Subcutaneous abdominal adipose tissue (tissue), 5 donors: ENCODE results near the gene CRABP1.

Experiments
- H3K27ac ChIP-seq: one replicate; pipeline ENCODE4 v1.7.0; 2013; ENCODE audit warnings: low read depth, mild to moderate bottlenecking, inconsistent platforms, low read length, moderate library complexity
- H3K27me3 ChIP-seq, 5 donors: one replicate each; pipeline ENCODE4 v1.7.0; 2013; ENCODE audit warnings: low read length in 5 of 5, inconsistent platforms in 1 of 5; ENCODE audit not compliant: control insufficient read depth in 5 of 5, insufficient read depth in 4 of 5
- H3K36me3 ChIP-seq, 5 donors: one replicate each; pipeline ENCODE4 v1.7.0; 2013; ENCODE audit warnings: low read length in 5 of 5; ENCODE audit not compliant: control insufficient read depth in 5 of 5, insufficient read depth in 5 of 5
- H3K4me1 ChIP-seq, 5 donors: one replicate each; pipeline ENCODE4 v1.7.0; 2013; ENCODE audit warnings: low read length in 5 of 5, mild to moderate bottlenecking in 3 of 5, moderate library complexity in 1 of 5; ENCODE audit not compliant: control insufficient read depth in 5 of 5, insufficient read depth in 5 of 5
- H3K4me3 ChIP-seq, 5 donors: one replicate each; pipeline ENCODE4 v1.7.0; 2013; ENCODE audit warnings: low read length in 5 of 5, low read depth in 1 of 5
- H3K9ac ChIP-seq, 5 donors: one replicate each; pipeline ENCODE4 v1.7.0; 2013; ENCODE audit warnings: low read length in 5 of 5, mild to moderate bottlenecking in 4 of 5, moderate library complexity in 3 of 5
- H3K9me3 ChIP-seq, 5 donors: one replicate each; pipeline ENCODE4 v1.7.0; 2013; ENCODE audit warnings: low read length in 5 of 5; ENCODE audit not compliant: control insufficient read depth in 5 of 5
- donor health status: healthy.
- donor health status: healthy.
- donor health status: healthy.
- donor health status: healthy.
- donor health status: healthy.

CRABP1 gene

GRCh38 chr15:78306176-78306774 is 33.9 kb upstream of the CRABP1 start:
- Histone ChIP-seq H3K4me1 (peaks cover 0 to 34% (median 16%) of the 10 kb centered on the region in 5 donors), H3K27me3 (peaks cover 0 to 13% (median 0%) of the 10 kb centered on the region in 5 donors), H3K9me3 (no peaks in the 10 kb centered on the region), H3K4me3 (no peak overlapping the region), H3K27ac (peak overlapping the region; percentile 54), H3K36me3 (no peaks in the 10 kb centered on the region), H3K9ac (peak overlapping the region in 2 of 5 donors; percentile 41 to 48)

DNA sequence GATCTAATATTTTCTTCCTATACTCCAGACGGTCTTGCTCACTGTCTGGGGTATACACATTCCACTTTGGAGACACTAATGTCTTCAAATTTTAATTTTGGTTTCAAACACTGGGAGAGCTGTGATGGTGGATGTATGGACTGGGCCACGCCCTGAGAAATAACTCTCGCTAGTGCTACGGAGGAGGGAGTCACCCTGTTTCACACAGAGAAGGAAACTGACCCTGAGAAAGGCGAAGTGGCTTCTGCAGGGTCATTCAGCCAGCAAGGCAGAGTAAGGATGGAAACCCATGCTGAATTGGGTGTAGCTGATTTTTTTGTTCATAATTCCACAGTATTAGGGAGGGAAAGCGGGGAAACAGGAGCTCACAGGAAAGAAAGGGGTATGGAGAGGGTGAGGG is 32.2 kb upstream of the CRABP1 start:
- Histone ChIP-seq H3K9ac (peak overlapping the region in 1 of 5 donors; percentile 19), H3K27me3 (peaks cover 0 to 10% (median 0%) of the 10 kb centered on the region in 5 donors), H3K4me1 (peaks cover 0 to 25% (median 16%) of the 10 kb centered on the region in 5 donors), H3K36me3 (no peaks in the 10 kb centered on the region), H3K27ac (no peak overlapping the region), H3K4me3 (no peak overlapping the region), H3K9me3 (no peaks in the 10 kb centered on the region)

GRCh38 chr15:78308422-78309032 is 31.6 kb upstream of the CRABP1 start:
- no peaks in the 10 kb centered on the region for H3K9me3 ChIP-seq
- H3K4me1 ChIP-seq = peaks cover 0 to 22% (median 16%) of the 10 kb centered on the region in 5 donors
- H3K4me3 ChIP-seq = no peak overlapping the region
- H3K36me3 ChIP-seq = no peaks in the 10 kb centered on the region
- peak overlapping the region in 2 of 5 donors; percentile 12 to 19 for H3K9ac ChIP-seq
- peaks cover 0 to 9% (median 2%) of the 10 kb centered on the region in 5 donors for H3K27me3 ChIP-seq
- H3K27ac ChIP-seq = no peak overlapping the region

GRCh38 chr15:78311292-78311691 is 28.9 kb upstream of the CRABP1 start:
- Histone ChIP-seq H3K36me3 (no peaks in the 10 kb centered on the region), H3K27me3 (peaks cover 0 to 11% (median 2%) of the 10 kb centered on the region in 5 donors), H3K27ac (no peak overlapping the region), H3K4me3 (no peak overlapping the region), H3K9me3 (no peaks in the 10 kb centered on the region), H3K9ac (no peak overlapping the region), H3K4me1 (peaks cover 0 to 19% (median 14%) of the 10 kb centered on the region in 5 donors)

GRCh38 chr15:78312536-78312935 is 27.6 kb upstream of the CRABP1 start:
- peaks cover 0 to 10% (median 5%) of the 10 kb centered on the region in 5 donors for H3K4me1 ChIP-seq
- H3K4me3 ChIP-seq = no peak overlapping the region
- H3K27me3 ChIP-seq = peaks cover 0 to 11% (median 2%) of the 10 kb centered on the region in 5 donors
- H3K27ac ChIP-seq = no peak overlapping the region
- H3K9me3 ChIP-seq = no peaks in the 10 kb centered on the region
- H3K36me3 ChIP-seq = no peaks in the 10 kb centered on the region
- no peak overlapping the region for H3K9ac ChIP-seq

- Histone ChIP-seq H3K4me1 (peaks cover 0 to 10% (median 5%) of the 10 kb centered on the region in 5 donors), H3K9me3 (no peaks in the 10 kb centered on the region), H3K36me3 (no peaks in the 10 kb centered on the region), H3K9ac (no peak overlapping the region), H3K27me3 (peaks cover 0 to 10% (median 2%) of the 10 kb centered on the region in 5 donors), H3K4me3 (no peak overlapping the region), H3K27ac (no peak overlapping the region)
Observed at GRCh38 chr15:78312957-78313356, 27.2 kb upstream of the CRABP1 start.

DNA sequence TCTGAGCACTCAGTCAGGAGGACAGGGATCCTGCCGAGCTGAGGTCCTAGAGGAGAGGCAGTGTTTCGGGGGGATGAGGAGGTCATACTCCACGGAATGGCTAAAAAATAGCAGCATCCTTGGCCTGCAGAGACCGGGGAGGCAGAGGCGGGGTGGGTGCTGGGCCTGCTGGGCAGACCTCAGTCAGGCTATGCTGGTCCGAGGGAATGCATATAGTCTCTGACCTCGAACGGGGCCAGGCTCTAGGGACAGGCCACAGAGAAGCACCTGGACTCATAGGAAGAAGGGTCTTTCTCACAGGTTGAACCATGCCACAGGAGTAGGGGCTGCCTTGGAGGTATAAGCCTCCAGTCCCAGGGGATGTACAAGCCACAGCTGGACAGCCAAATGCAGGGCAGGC is 26.8 kb upstream of the CRABP1 start:
- no peak overlapping the region for H3K9ac ChIP-seq
- H3K9me3 ChIP-seq = no peaks in the 10 kb centered on the region
- no peaks in the 10 kb centered on the region for H3K36me3 ChIP-seq
- H3K27ac ChIP-seq = no peak overlapping the region
- no peak overlapping the region for H3K4me3 ChIP-seq
- H3K4me1 ChIP-seq = peaks cover 0 to 5% (median 2%) of the 10 kb centered on the region in 5 donors
- H3K27me3 ChIP-seq = peaks cover 0 to 8% (median 2%) of the 10 kb centered on the region in 5 donors

GRCh38 chr15:78314181-78314581 is 26.0 kb upstream of the CRABP1 start:
- H3K9ac ChIP-seq = no peak overlapping the region
- H3K4me1 ChIP-seq = no peaks in the 10 kb centered on the region
- H3K27ac ChIP-seq = no peak overlapping the region
- H3K4me3 ChIP-seq = no peak overlapping the region
- no peaks in the 10 kb centered on the region for H3K36me3 ChIP-seq
- H3K27me3 ChIP-seq = peaks cover 0 to 8% (median 2%) of the 10 kb centered on the region in 5 donors
- H3K9me3 ChIP-seq = no peaks in the 10 kb centered on the region

DNA sequence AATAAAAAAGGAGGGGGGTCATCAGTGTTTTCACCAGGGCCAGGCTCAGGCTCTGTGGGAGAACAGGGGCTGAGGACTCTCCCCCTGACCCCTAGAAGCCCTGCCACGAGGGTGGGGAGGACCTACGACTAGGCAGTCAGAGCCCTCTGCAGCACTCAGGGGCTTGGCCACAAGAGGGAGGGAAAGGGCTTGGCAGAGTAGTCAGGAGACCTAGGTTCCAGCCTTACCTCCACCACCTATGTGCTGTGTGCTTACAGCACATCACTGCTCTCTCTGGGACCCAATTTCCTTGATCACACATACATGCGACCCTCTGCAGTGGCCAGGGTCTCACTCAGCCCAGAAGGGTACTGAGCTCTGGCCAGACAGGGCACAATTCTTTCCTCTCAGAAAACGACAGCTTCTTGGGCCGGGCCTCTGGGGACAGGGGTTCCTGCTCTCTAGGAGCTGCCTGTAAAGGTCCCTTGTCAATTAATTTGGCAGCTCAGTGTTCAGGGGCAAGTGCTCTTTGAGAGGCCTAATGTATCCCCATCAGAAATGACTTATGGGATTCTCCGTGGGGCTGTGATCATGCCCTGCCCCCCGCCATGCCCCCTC is 24.4 kb upstream of the CRABP1 start:
- Histone ChIP-seq H3K27ac (no peak overlapping the region), H3K4me1 (no peaks in the 10 kb centered on the region), H3K36me3 (no peaks in the 10 kb centered on the region), H3K9ac (no peak overlapping the region), H3K27me3 (peaks cover 0 to 8% (median 2%) of the 10 kb centered on the region in 5 donors), H3K9me3 (no peaks in the 10 kb centered on the region), H3K4me3 (no peak overlapping the region)
